Measurements from ENCODE around the gene SERTAD4.

- no peak for TF ChIP-seq CTCF (IDR thresholded peaks at IDR 0.05; ENCODE audit: poor library complexity, severe bottlenecking)
- TF ChIP-seq MXI1 (conservative IDR thresholded peaks at IDR 0.05; ENCODE audit: poor library complexity, severe bottlenecking): no peak
- TF ChIP-seq EZH2 (IDR thresholded peaks at IDR 0.05; ENCODE audit: borderline replicate concordance, insufficient read depth, low read length, poor library complexity, severe bottlenecking): no peak
- TF ChIP-seq EP300 (conservative IDR thresholded peaks at IDR 0.05; ENCODE audit: poor library complexity, severe bottlenecking): no peak
- no peak for TF ChIP-seq REST (IDR thresholded peaks at IDR 0.05; ENCODE audit: borderline replicate concordance)
- TF ChIP-seq TAF1 (IDR thresholded peaks at IDR 0.05; ENCODE audit: low read depth): no peak
- no peak for TF ChIP-seq POLR2AphosphoS5 (IDR thresholded peaks at IDR 0.05)
- no peak for TF ChIP-seq SMC3 (conservative IDR thresholded peaks at IDR 0.05; ENCODE audit: poor library complexity)
- no peak for TF ChIP-seq RAD21 (conservative IDR thresholded peaks at IDR 0.05)
Measured at GRCh38 chr1:210291081-210291764, 58.6 kb downstream of the SERTAD4 start.

Measured in neural cell (in vitro differentiated cells).